HG03135 (cell line): ENCODE results near the gene MED25.

Experiments used
- ATAC-seq: cut with Tn5 transposase; IDR thresholded peaks from one replicate; pipeline ENCODE4 v1.9.1; 2021; ENCODE audit warnings: mild to moderate bottlenecking, moderate library complexity; ENCODE audit not compliant: unreplicated experiment

Gene MED25

GRCh38 chr19:49798574-49798973 is 19.5 kb upstream of the MED25 start:
- ATAC-seq: no peak

- ATAC-seq: no peak
These were observed 18.8 kb upstream of the MED25 start for GRCh38 chr19:49799271-49799797.

- no peak for ATAC-seq
These were observed 18.2 kb upstream of the MED25 start for GRCh38 chr19:49799798-49800376.

GRCh38 chr19:49800771-49801170 is 17.3 kb upstream of the MED25 start:
- no peak for ATAC-seq

- no peak for ATAC-seq
These were observed 16.6 kb upstream of the MED25 start for GRCh38 chr19:49801401-49801888.

- ATAC-seq: no peak
These were observed 16.0 kb upstream of the MED25 start for GRCh38 chr19:49801966-49802661.

GRCh38 chr19:49802836-49803528 is 15.1 kb upstream of the MED25 start:
- no peak for ATAC-seq

GRCh38 chr19:49803529-49803856 is 14.6 kb upstream of the MED25 start:
- ATAC-seq: no peak

- ATAC-seq: no peak
These were observed 12.1 kb upstream of the MED25 start for GRCh38 chr19:49805822-49806619.

- no peak for ATAC-seq
These were observed 11.5 kb upstream of the MED25 start for GRCh38 chr19:49806620-49806959.

GRCh38 chr19:49807058-49807903 is 10.8 kb upstream of the MED25 start:
- ATAC-seq: no peak

GRCh38 chr19:49807904-49808675 is 10.0 kb upstream of the MED25 start:
- ATAC-seq: no peak

- no peak for ATAC-seq
These were observed 9.4 kb upstream of the MED25 start for GRCh38 chr19:49808711-49809159.

- ATAC-seq: no peak
These were observed 8.7 kb upstream of the MED25 start for GRCh38 chr19:49809160-49809940.

- ATAC-seq: no peak
These were observed 8.1 kb upstream of the MED25 start for GRCh38 chr19:49809941-49810389.

GRCh38 chr19:49811328-49811727 is 6.8 kb upstream of the MED25 start:
- ATAC-seq: no peak

GRCh38 chr19:49812452-49812996 is 5.6 kb upstream of the MED25 start:
- ATAC-seq: no peak
